HG03558 (cell line): ENCODE measurements around the gene RUSC2.
"Not testable (repeated sequence)": the region's sequence is repeated elsewhere in the genome, so short reads cannot be mapped to it uniquely, and the experiment has no call there.

ENCODE experiments used
- ATAC-seq: cut with Tn5 transposase; IDR thresholded peaks from one replicate; pipeline ENCODE4 v1.9.1; 2021; ENCODE audit warnings: moderate number of reproducible peaks; ENCODE audit not compliant: unreplicated experiment; ENCODE audit errors: extremely low read depth

Gene RUSC2

GRCh38 chr9:35489313-35490154, at the start of gene RUSC2:
TSS of gene RUSC2 (plus strand) at chr9:35490111. CDS start at chr9:35546522, 56,411 bp downstream.
- no peak for ATAC-seq

GRCh38 chr9:35446012-35446411, 43.9 kb upstream of the RUSC2 start:
- no peak for ATAC-seq

- ATAC-seq = no peak
Observed at GRCh38 chr9:35448496-35448895, 41.4 kb upstream of the RUSC2 start.

GRCh38 chr9:35452481-35452880, 37.4 kb upstream of the RUSC2 start:
- ATAC-seq = no peak

GRCh38 chr9:35453786-35454185, 36.1 kb upstream of the RUSC2 start:
- no peak for ATAC-seq

- no peak for ATAC-seq
Observed at GRCh38 chr9:35464141-35465025, 25.5 kb upstream of the RUSC2 start.

GRCh38 chr9:35470340-35470739, 19.6 kb upstream of the RUSC2 start:
- ATAC-seq = no peak

- no peak for ATAC-seq
Observed at GRCh38 chr9:35470894-35471293, 19.0 kb upstream of the RUSC2 start.

- no peak for ATAC-seq
Observed at GRCh38 chr9:35476596-35476995, 13.3 kb upstream of the RUSC2 start.

- not testable (repeated sequence) for ATAC-seq
Observed at GRCh38 chr9:35477211-35477855, 12.6 kb upstream of the RUSC2 start.

GRCh38 chr9:35478871-35479270, 11.0 kb upstream of the RUSC2 start:
- no peak for ATAC-seq

GRCh38 chr9:35481347-35481975, 8.4 kb upstream of the RUSC2 start:
- ATAC-seq = no peak

- ATAC-seq = no peak
Observed at GRCh38 chr9:35482071-35482470, 7.8 kb upstream of the RUSC2 start.

GRCh38 chr9:35484406-35484805, 5.5 kb upstream of the RUSC2 start:
- ATAC-seq = no peak

- no peak for ATAC-seq
Observed at GRCh38 chr9:35487081-35487480, 2.8 kb upstream of the RUSC2 start.

- ATAC-seq = no peak
Observed at GRCh38 chr9:35488021-35488420, 1.9 kb upstream of the RUSC2 start.

- no peak for ATAC-seq
Observed at GRCh38 chr9:35488566-35489312, 1.2 kb upstream of the RUSC2 start.

GRCh38 chr9:35490155-35490909, 421 bp downstream of the RUSC2 start:
- ATAC-seq = no peak

GRCh38 chr9:35490910-35491465, 1.1 kb downstream of the RUSC2 start:
- no peak for ATAC-seq
